Cardiac fibroblast (primary cell): ENCODE data around the gene XIAP.
"Not testable (repeated sequence)": the region's sequence is repeated elsewhere in the genome, so short reads cannot be mapped to it uniquely, and the experiment has no call there.

Experiments
- DNase-seq, 2 donors: peaks; one replicate each; pipeline versions ENCODE4 v3.0.0 to v3.0.0-alpha.2; 2010; ENCODE audit warnings: low read depth in 2 of 2
- H3K4me3 ChIP-seq, 2 donors: replicated peaks in 1 of 2; 1 replicate in 1 of 2; 2 replicates in 1 of 2; pipeline ENCODE4 v1.5.1; 2011; ENCODE audit warnings: low read depth in 2 of 2, low read length in 2 of 2, mild to moderate bottlenecking in 2 of 2, moderate library complexity in 1 of 2
- CTCF ChIP-seq: IDR thresholded peaks from one replicate; pipeline ENCODE4 v1.5.1; 2011; ENCODE audit warnings: low read depth, mild to moderate bottlenecking, low read length, inconsistent platforms

Gene XIAP

DNA sequence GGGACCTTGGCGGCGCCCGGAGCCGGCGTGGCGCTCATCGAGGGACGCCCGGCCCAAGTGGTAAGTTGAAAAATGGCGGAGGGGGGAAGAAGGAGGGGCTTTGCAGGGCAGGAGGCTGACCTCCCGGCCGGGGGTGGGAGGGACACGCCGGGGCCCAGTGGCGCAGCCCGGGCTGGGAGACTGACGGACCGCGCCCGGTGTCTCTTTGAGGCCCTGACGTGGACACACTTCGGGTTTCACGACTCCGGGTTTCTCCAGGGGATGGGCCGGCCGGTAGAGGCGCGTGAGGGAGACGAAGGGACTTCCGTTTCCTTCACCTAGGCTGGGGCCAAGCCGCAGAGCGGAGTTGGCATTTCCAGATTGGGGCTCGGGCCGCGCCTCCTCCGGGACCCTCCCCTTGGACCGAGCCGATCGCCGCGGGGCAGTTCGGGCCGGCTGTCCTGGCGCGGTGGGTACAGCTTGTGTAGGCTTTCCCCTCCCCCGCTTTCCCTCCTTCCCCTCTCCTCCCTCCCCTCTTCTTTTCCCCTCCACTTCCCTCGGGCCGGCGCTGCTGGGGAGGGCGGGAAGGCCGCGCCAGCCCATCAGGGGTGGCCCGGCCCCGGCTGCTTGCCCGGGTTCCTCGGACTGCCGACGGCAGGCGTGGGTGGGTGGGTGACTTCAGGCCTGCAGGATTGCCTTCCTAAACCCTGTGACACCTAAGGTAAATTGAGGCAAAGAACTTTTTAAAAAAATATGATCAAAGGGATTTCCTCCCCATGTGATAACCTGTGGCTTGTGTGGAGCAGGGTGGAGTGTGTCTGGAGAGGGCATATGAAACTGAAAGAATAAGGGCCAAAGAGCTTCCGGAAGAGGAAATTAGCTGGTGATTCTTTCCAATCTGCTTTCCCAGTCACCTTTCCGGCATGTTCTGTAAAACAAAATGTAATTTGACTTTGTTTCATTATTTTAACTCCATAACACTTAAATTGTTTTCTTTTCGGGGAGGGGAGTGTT lies at the start of gene XIAP:
TSS of gene XIAP (plus strand) at position 208 of the 993 bp plus-strand sequence. CDS start 25,610 bp downstream, outside the sequence.
- H3K4me3 ChIP-seq = peak within 1 kb of the TSS; percentile 60 to 69
- TF ChIP-seq CTCF = no peak
- peak; percentile 89 to 94 for DNase-seq

- TF ChIP-seq CTCF = no peak
- peak in 1 of 2 donors; percentile 24 for DNase-seq
- no peak overlapping the region for H3K4me3 ChIP-seq
Measured at GRCh38 chrX:123814343-123814742, 45.5 kb upstream of the XIAP start.

- not testable (repeated sequence) for DNase-seq, H3K4me3 ChIP-seq
Measured at GRCh38 chrX:123814934-123815394, 44.9 kb upstream of the XIAP start.

- DNase-seq = no peak
- TF ChIP-seq CTCF = no peak
- H3K4me3 ChIP-seq = no peak overlapping the region
Measured at GRCh38 chrX:123817288-123817894, 42.5 kb upstream of the XIAP start.

GRCh38 chrX:123818243-123818642 lies 41.6 kb upstream of the XIAP start:
- H3K4me3 ChIP-seq = no peak overlapping the region
- peak in 1 of 2 donors; percentile 87 for DNase-seq
- no peak for TF ChIP-seq CTCF

GRCh38 chrX:123822965-123823364 lies 36.9 kb upstream of the XIAP start:
- no peak for TF ChIP-seq CTCF
- DNase-seq = no peak
- H3K4me3 ChIP-seq = no peak overlapping the region

DNA sequence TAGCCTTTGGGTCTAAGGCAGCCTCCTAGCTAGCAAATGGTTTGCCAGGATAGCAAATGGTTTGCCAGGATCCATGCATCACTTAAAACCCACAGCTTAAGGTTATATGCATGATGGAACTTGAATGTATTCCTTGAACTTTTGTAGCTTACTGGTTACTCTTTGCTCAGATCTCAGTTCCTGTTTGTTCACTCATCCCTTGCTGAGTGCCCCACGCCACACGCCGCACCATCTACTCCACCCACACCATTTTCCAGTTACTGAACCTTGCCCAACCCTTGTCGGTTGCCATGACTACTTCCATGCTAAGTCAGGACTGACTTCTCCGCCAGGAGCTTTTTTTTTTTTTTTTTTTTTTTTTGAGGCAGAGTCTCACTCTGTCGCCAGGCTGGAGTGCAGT lies 29.5 kb upstream of the XIAP start:
- no peak for TF ChIP-seq CTCF
- no peak overlapping the region for H3K4me3 ChIP-seq
- DNase-seq = peak; percentile 49 to 51
